ENCODE results near the gene POP5. TPM values are rescaled to one million over a fixed set of nuclear protein-coding genes. Genes with fewer than 3 reads are reported as not detected.
"Not testable (repeated sequence)": the region's sequence is repeated elsewhere in the genome, so short reads cannot be mapped to it uniquely, and the experiment has no call there.

POP5 gene
- total and polyA plus RNA-seq, 10 donors, result 28.1 to 84.1 (median 45.8) TPM

DNA sequence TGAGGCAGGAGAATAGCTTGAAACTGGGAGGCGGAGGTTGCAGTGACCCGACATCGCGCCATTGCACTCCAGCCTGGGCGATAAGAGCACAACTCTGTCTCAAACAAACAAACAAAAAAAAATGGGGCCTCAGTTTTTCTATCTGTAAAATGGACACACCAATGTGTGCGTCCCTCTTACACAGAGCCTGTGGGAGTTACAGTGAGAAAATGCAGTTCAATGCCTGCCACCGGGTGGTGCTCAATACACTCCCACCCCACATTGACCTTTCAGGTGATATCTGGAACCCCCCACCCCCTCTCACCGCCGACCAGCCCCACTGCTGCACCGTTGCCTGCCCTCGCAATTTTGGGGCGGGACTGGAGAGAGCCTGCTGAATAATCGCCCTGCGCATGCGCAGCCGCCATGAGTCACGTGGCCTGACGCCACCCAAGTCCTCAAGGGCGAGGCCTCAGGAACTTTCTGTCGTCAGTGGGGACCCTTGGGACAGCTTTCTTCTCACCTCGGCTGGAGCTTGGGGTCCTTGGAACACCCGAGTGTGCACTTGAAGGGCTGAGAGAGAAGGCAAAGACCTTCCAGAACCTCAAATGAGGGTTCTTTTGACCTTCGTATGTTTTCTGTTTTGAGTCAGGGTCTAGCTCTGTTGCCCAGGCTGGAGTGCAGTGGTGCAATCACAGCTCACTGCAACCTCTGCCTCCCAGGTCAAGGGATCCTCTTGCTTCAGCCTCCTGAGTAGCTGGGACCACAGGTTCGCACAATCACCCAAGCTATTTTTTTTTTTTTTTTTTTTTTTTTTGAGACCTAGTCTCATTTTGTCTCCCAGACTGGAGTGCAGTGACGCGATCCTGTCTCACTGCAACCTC lies 44.6 kb upstream of the POP5 start:
- intact Hi-C loops (cut with DNase I; ENCODE audit: low total_unique reads), result no loop called here
- WGBS, 5 donors, result 75 to 84% (median 79%) methylated on average over 26 of the region's 26 CpGs

DNA sequence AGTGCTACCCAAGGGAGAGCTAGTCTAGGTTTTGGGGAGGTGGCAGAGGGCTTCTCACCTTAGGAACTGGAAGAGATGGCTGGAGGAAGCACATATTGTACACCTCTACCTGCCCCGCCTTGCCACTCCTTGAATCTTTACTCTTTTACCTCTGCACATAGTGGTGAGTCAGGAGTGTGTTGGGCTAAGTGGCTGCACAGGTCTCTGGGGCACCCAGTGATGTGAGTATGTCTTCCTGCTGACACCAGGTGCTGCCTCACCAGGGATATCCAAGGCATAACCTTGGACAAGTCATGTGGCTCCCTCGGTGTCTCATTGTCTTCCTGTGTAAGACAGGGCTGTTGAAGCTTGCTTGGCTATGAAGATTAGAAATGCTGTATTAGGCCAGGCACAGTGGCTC lies 39.4 kb upstream of the POP5 start:
- H3K36me3 ChIP-seq, result no peaks in the 10 kb centered on the region
- intact Hi-C loops (cut with DNase I; ENCODE audit: low total_unique reads), result no loop called here

More for the DNA sequence above, 44.6 kb upstream of the POP5 start:
- H3K27me3 ChIP-seq (replicated peaks in 1 of 7), result peaks cover 0 to 4% (median 0%) of the 10 kb centered on the region in 7 donors
- H3K27ac ChIP-seq, result no peak overlapping the region
- H3K4me3 ChIP-seq, result no peak overlapping the region
- H3K9me3 ChIP-seq, result no peaks in the 10 kb centered on the region
- H3K36me3 ChIP-seq, result no peaks in the 10 kb centered on the region
- no peaks in the 10 kb centered on the region for H3K4me1 ChIP-seq
- no peak for DNase-seq
- TF ChIP-seq POLR2AphosphoS5 (IDR thresholded peaks at IDR 0.05), result no peak
- TF ChIP-seq, protein P1, sequence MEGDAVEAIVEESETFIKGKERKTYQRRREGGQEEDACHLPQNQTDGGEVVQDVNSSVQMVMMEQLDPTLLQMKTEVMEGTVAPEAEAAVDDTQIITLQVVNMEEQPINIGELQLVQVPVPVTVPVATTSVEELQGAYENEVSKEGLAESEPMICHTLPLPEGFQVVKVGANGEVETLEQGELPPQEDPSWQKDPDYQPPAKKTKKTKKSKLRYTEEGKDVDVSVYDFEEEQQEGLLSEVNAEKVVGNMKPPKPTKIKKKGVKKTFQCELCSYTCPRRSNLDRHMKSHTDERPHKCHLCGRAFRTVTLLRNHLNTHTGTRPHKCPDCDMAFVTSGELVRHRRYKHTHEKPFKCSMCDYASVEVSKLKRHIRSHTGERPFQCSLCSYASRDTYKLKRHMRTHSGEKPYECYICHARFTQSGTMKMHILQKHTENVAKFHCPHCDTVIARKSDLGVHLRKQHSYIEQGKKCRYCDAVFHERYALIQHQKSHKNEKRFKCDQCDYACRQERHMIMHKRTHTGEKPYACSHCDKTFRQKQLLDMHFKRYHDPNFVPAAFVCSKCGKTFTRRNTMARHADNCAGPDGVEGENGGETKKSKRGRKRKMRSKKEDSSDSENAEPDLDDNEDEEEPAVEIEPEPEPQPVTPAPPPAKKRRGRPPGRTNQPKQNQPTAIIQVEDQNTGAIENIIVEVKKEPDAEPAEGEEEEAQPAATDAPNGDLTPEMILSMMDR (IDR thresholded peaks at IDR 0.05 in 8 of 11, conservative IDR thresholded peaks at IDR 0.05 in 3 of 11), result peak in 5 of 11 experiments; percentile 10 to 22 (median 18)

DNA sequence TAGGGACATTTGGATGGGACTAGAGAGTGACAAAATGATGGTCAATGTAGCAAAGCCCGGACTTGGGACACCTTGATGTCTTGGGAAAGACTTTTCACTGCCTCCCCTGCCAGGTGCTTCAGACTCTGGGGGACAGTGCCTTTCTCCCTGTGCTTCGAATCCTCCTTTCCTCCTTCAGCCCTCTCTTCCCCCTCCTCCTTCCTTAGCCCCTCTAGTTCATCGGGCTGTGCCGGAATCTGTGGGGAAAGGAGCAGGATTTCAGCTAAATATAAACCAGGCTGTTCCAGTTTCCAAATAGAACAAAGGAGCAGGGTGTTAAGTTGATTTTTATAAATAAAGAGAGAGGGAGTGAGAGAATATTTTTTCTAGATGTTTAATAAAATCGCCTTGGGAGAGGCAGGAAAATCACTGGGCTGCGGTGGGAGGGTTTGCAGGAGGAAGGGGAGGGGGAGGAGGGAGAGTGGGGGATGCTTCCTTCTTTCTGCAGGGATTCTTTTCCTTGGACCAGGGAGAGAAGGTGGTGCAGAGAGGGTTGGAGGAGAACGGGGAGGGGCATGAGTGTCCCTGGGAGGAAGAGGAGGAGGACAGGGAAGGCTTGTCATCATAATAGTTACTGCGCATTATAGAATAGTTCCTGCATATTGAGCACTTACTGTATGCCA lies 37.9 kb upstream of the POP5 start:
- Histone ChIP-seq H3K9me3 (no peaks in the 10 kb centered on the region), H3K4me3 (no peak overlapping the region), H3K27me3 (replicated peaks in 1 of 7) (peaks cover 0 to 42% (median 4%) of the 10 kb centered on the region in 7 donors), H3K36me3 (no peaks in the 10 kb centered on the region), H3K27ac (no peak overlapping the region), H3K4me1 (no peaks in the 10 kb centered on the region)
- DNase-seq, result no peak
- intact Hi-C loops (cut with DNase I; ENCODE audit: low total_unique reads), result no loop called here
- 35 to 44% (median 40%) methylated on average over 7 to 8 of the region's 8 CpGs for WGBS, 5 donors
- TF ChIP-seq POLR2A (IDR thresholded peaks at IDR 0.05), result no peak
- TF ChIP-seq POLR2AphosphoS5 (IDR thresholded peaks at IDR 0.05), result no peak
- TF ChIP-seq, protein P1 (IDR thresholded peaks at IDR 0.05 in 8 of 11, conservative IDR thresholded peaks at IDR 0.05 in 3 of 11), result no peak

More for the DNA sequence above, 39.4 kb upstream of the POP5 start:
- 68 to 82% (median 77%) methylated on average over 2 of the region's 2 CpGs for WGBS, 5 donors
- no peak for DNase-seq
- TF ChIP-seq POLR2A (IDR thresholded peaks at IDR 0.05), result no peak
- TF ChIP-seq, protein P1 (IDR thresholded peaks at IDR 0.05 in 8 of 11, conservative IDR thresholded peaks at IDR 0.05 in 3 of 11), result no peak
- TF ChIP-seq POLR2AphosphoS5 (IDR thresholded peaks at IDR 0.05), result no peak
- Histone ChIP-seq H3K4me1 (no peaks in the 10 kb centered on the region), H3K27ac (no peak overlapping the region), H3K27me3 (replicated peaks in 1 of 7) (peaks cover 0 to 42% (median 4%) of the 10 kb centered on the region in 7 donors), H3K4me3 (no peak overlapping the region), H3K9me3 (no peaks in the 10 kb centered on the region)

DNA sequence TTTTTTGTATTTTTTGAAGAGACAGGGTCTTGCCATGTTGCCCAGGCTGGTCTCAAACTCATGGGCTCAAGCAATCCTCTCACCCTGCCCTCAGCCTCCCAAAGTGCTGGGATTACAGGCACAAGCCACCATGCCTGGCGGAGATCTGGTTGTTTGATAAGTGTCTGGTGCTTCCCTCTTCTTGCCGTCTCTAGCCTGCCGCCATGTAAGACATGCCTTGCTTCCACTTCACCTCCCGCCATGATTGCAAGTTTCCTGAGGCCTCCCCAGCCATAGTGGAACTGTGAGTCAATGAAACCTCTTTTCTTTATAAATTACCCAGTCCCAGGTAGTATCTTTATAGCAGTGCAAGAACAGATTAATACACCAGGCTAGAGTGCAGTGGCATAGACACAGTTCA lies 36.6 kb upstream of the POP5 start:
- peaks cover 0 to 42% (median 4%) of the 10 kb centered on the region in 7 donors for H3K27me3 ChIP-seq (replicated peaks in 1 of 7)
- H3K9me3 ChIP-seq; H3K4me3 ChIP-seq; H3K4me1 ChIP-seq; H3K27ac ChIP-seq; intact Hi-C loops (cut with DNase I; ENCODE audit: low total_unique reads); H3K36me3 ChIP-seq; DNase-seq: not testable (repeated sequence)
- WGBS, 5 donors, result 87 to 95% (median 91%) methylated on average over 4 of the region's 4 CpGs

DNA sequence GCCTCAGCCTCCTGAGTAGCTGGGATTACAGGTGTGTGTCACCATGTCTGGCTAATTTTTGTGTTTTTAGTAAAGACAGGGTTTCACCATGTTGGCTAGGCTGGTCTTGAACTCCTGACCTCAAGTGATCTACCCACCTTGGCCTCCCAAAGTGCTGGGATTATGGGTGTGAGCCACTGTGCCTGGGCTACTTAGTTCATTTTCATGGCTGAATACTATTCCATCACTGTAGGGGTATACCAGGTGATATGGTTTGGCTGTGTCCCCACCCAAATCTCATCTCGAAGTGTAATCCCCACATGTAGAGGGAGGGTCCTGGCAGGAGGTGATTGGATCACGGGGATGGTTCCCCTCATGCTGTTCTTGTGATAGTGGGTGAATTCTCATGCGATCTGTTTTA lies 36.0 kb upstream of the POP5 start:
- H3K27me3 ChIP-seq (replicated peaks in 1 of 7), result peaks cover 0 to 42% (median 4%) of the 10 kb centered on the region in 7 donors
- DNase-seq; H3K4me1 ChIP-seq; H3K36me3 ChIP-seq; intact Hi-C loops (cut with DNase I; ENCODE audit: low total_unique reads); H3K4me3 ChIP-seq; H3K27ac ChIP-seq; H3K9me3 ChIP-seq: not testable (repeated sequence)
- WGBS, 5 donors, result 81 to 93% (median 87%) methylated on average over 3 of the region's 3 CpGs
